ENCODE results near the gene POLR1E.

The POLR1E gene

GRCh38 chr9:37449862-37450632, 35.7 kb upstream of the POLR1E start:
- Histone ChIP-seq H3K9ac (ENCODE audit: low read depth, low read length) (no peak overlapping the region), H3K27me3 (ENCODE audit: insufficient read depth, low read length) (no peaks in the 10 kb centered on the region), H3K27ac (ENCODE audit: low read length) (no peak overlapping the region), H3K4me1 (ENCODE audit: insufficient read depth, low read length) (no peaks in the 10 kb centered on the region; the same call in 1 of the 2 replicates), H3K4me3 (ENCODE audit: low read length) (no peak overlapping the region), H3K9me3 (ENCODE audit: insufficient read depth, low read depth, low read length) (no peaks in the 10 kb centered on the region), H3K36me3 (ENCODE audit: insufficient read depth, low read depth, low read length) (peaks cover 9% of the 10 kb centered on the region; the same call in 1 of the 2 replicates)

- Histone ChIP-seq H3K27me3 (ENCODE audit: insufficient read depth, low read length) (no peaks in the 10 kb centered on the region), H3K36me3 (ENCODE audit: insufficient read depth, low read depth, low read length) (peaks cover 9% of the 10 kb centered on the region; the same call in 1 of the 2 replicates), H3K9ac (ENCODE audit: low read depth, low read length) (no peak overlapping the region), H3K9me3 (ENCODE audit: insufficient read depth, low read depth, low read length) (no peaks in the 10 kb centered on the region; the same call in 1 of the 2 replicates), H3K4me1 (ENCODE audit: insufficient read depth, low read length) (no peaks in the 10 kb centered on the region; the same call in 1 of the 2 replicates), H3K27ac (ENCODE audit: low read length) (no peak overlapping the region), H3K4me3 (ENCODE audit: low read length) (no peak overlapping the region)
Observed at GRCh38 chr9:37451628-37452027, 34.1 kb upstream of the POLR1E start.

- Histone ChIP-seq H3K4me3 (ENCODE audit: low read length) (no peak overlapping the region), H3K27me3 (ENCODE audit: insufficient read depth, low read length) (no peaks in the 10 kb centered on the region), H3K36me3 (ENCODE audit: insufficient read depth, low read depth, low read length) (peaks cover 6% of the 10 kb centered on the region; the same call in 1 of the 2 replicates), H3K9ac (ENCODE audit: low read depth, low read length) (no peak overlapping the region), H3K9me3 (ENCODE audit: insufficient read depth, low read depth, low read length) (no peaks in the 10 kb centered on the region; the same call in 1 of the 2 replicates), H3K27ac (ENCODE audit: low read length) (no peak overlapping the region), H3K4me1 (ENCODE audit: insufficient read depth, low read length) (peaks cover 4% of the 10 kb centered on the region; the same call in 1 of the 2 replicates)
Observed at GRCh38 chr9:37452611-37453010, 33.1 kb upstream of the POLR1E start.

GRCh38 chr9:37453827-37454226, 31.9 kb upstream of the POLR1E start:
- Histone ChIP-seq H3K4me3 (ENCODE audit: low read length) (no peak overlapping the region), H3K36me3 (ENCODE audit: insufficient read depth, low read depth, low read length) (peaks cover 3% of the 10 kb centered on the region; the same call in 1 of the 2 replicates), H3K9me3 (ENCODE audit: insufficient read depth, low read depth, low read length) (no peaks in the 10 kb centered on the region; the same call in 1 of the 2 replicates), H3K9ac (ENCODE audit: low read depth, low read length) (no peak overlapping the region), H3K27ac (ENCODE audit: low read length) (no peak overlapping the region), H3K4me1 (ENCODE audit: insufficient read depth, low read length) (peaks cover 4% of the 10 kb centered on the region; the same call in 1 of the 2 replicates), H3K27me3 (ENCODE audit: insufficient read depth, low read length) (no peaks in the 10 kb centered on the region)

GRCh38 chr9:37454238-37454637, 31.5 kb upstream of the POLR1E start:
- Histone ChIP-seq H3K27me3 (ENCODE audit: insufficient read depth, low read length) (no peaks in the 10 kb centered on the region), H3K36me3 (ENCODE audit: insufficient read depth, low read depth, low read length) (peaks cover 3% of the 10 kb centered on the region; the same call in 1 of the 2 replicates), H3K4me1 (ENCODE audit: insufficient read depth, low read length) (peaks cover 4% of the 10 kb centered on the region; the same call in 1 of the 2 replicates), H3K27ac (ENCODE audit: low read length) (no peak overlapping the region), H3K9me3 (ENCODE audit: insufficient read depth, low read depth, low read length) (no peaks in the 10 kb centered on the region; the same call in 1 of the 2 replicates), H3K9ac (ENCODE audit: low read depth, low read length) (no peak overlapping the region), H3K4me3 (ENCODE audit: low read length) (no peak overlapping the region)

- H3K9me3 ChIP-seq (ENCODE audit: insufficient read depth, low read depth, low read length), result no peaks in the 10 kb centered on the region; the same call in 1 of the 2 replicates
- H3K27ac ChIP-seq (ENCODE audit: low read length), result no peak overlapping the region
- H3K4me1 ChIP-seq (ENCODE audit: insufficient read depth, low read length), result peaks cover 4% of the 10 kb centered on the region; the same call in 1 of the 2 replicates
- H3K36me3 ChIP-seq (ENCODE audit: insufficient read depth, low read depth, low read length), result no peaks in the 10 kb centered on the region; the same call in 1 of the 2 replicates
- H3K9ac ChIP-seq (ENCODE audit: low read depth, low read length), result no peak overlapping the region
- no peaks in the 10 kb centered on the region for H3K27me3 ChIP-seq (ENCODE audit: insufficient read depth, low read length)
- no peak overlapping the region for H3K4me3 ChIP-seq (ENCODE audit: low read length)
Observed at GRCh38 chr9:37455884-37456647, 29.7 kb upstream of the POLR1E start.

GRCh38 chr9:37456817-37457216, 28.9 kb upstream of the POLR1E start:
- H3K27ac ChIP-seq (ENCODE audit: low read length), result no peak overlapping the region
- H3K36me3 ChIP-seq (ENCODE audit: insufficient read depth, low read depth, low read length), result no peaks in the 10 kb centered on the region; the same call in 1 of the 2 replicates
- H3K9ac ChIP-seq (ENCODE audit: low read depth, low read length), result no peak overlapping the region
- H3K27me3 ChIP-seq (ENCODE audit: insufficient read depth, low read length), result no peaks in the 10 kb centered on the region
- H3K9me3 ChIP-seq (ENCODE audit: insufficient read depth, low read depth, low read length), result no peaks in the 10 kb centered on the region; the same call in 1 of the 2 replicates
- no peak overlapping the region for H3K4me3 ChIP-seq (ENCODE audit: low read length)
- H3K4me1 ChIP-seq (ENCODE audit: insufficient read depth, low read length), result peaks cover 4% of the 10 kb centered on the region; the same call in 1 of the 2 replicates

- H3K4me3 ChIP-seq (ENCODE audit: low read length), result peak overlapping the region; percentile 84
- peak overlapping the region; percentile 92 for H3K27ac ChIP-seq (ENCODE audit: low read length)
- H3K9me3 ChIP-seq (ENCODE audit: insufficient read depth, low read depth, low read length), result no peaks in the 10 kb centered on the region
- H3K36me3 ChIP-seq (ENCODE audit: insufficient read depth, low read depth, low read length), result no peaks in the 10 kb centered on the region
- peak overlapping the region; percentile 90; the same call in 1 of the 2 replicates for H3K9ac ChIP-seq (ENCODE audit: low read depth, low read length)
- H3K4me1 ChIP-seq (ENCODE audit: insufficient read depth, low read length), result peaks cover 9% of the 10 kb centered on the region
- no peaks in the 10 kb centered on the region for H3K27me3 ChIP-seq (ENCODE audit: insufficient read depth, low read length)
Observed at GRCh38 chr9:37464006-37464405, 21.7 kb upstream of the POLR1E start.

GRCh38 chr9:37464426-37465248, 21.1 kb upstream of the POLR1E start:
- Histone ChIP-seq H3K4me1 (ENCODE audit: insufficient read depth, low read length) (peaks cover 9% of the 10 kb centered on the region), H3K9me3 (ENCODE audit: insufficient read depth, low read depth, low read length) (no peaks in the 10 kb centered on the region), H3K27me3 (ENCODE audit: insufficient read depth, low read length) (no peaks in the 10 kb centered on the region), H3K4me3 (ENCODE audit: low read length) (peak overlapping the region; percentile 84), H3K27ac (ENCODE audit: low read length) (peak overlapping the region; percentile 92), H3K36me3 (ENCODE audit: insufficient read depth, low read depth, low read length) (no peaks in the 10 kb centered on the region), H3K9ac (ENCODE audit: low read depth, low read length) (peak overlapping the region; percentile 90)

- Histone ChIP-seq H3K4me1 (ENCODE audit: insufficient read depth, low read length) (peaks cover 9% of the 10 kb centered on the region), H3K27me3 (ENCODE audit: insufficient read depth, low read length) (no peaks in the 10 kb centered on the region), H3K27ac (ENCODE audit: low read length) (peak within 1 kb of the TSS; percentile 92), H3K36me3 (ENCODE audit: insufficient read depth, low read depth, low read length) (no peaks in the 10 kb centered on the region), H3K4me3 (ENCODE audit: low read length) (peak within 1 kb of the TSS; percentile 84), H3K9me3 (ENCODE audit: insufficient read depth, low read depth, low read length) (no peaks in the 10 kb centered on the region), H3K9ac (ENCODE audit: low read depth, low read length) (peak within 1 kb of the TSS; percentile 99)
Observed at GRCh38 chr9:37465249-37466036, 20.3 kb upstream of the POLR1E start, which contains the start of gene ZBTB5. TSS of gene ZBTB5 (minus strand) at chr9:37465450. CDS start at chr9:37442551, 22,899 bp downstream.
